Upper lobe of left lung (tissue), 4 donors: ENCODE results near the gene MARCO.

Source experiments
- POLR2A ChIP-seq, 4 donors: fragments of 450-650 bp; IDR thresholded peaks; one replicate each; pipeline ENCODE4 v1.5.1; 2016 to 2017; ENCODE audit warnings: antibody characterized with exemption in 4 of 4, mild to moderate bottlenecking in 2 of 4
- POLR2AphosphoS5 ChIP-seq, 2 donors: sonication (generic); formaldehyde crosslinking; IDR thresholded peaks; one replicate each; pipeline ENCODE4 v1.5.1; 2017; ENCODE audit warnings: antibody characterized with exemption in 2 of 2
- TF ChIP-seq, protein P1 (sequence below), 6 experiments: fragments of 450-650 bp in 4 of 6; fragments of 200-600 bp in 2 of 6; sonication (generic) in 2 of 6; IDR thresholded peaks; one replicate each; pipeline ENCODE4 v1.5.1; 2016 to 2019; ENCODE audit warnings: antibody characterized with exemption in 6 of 6

DNA sequence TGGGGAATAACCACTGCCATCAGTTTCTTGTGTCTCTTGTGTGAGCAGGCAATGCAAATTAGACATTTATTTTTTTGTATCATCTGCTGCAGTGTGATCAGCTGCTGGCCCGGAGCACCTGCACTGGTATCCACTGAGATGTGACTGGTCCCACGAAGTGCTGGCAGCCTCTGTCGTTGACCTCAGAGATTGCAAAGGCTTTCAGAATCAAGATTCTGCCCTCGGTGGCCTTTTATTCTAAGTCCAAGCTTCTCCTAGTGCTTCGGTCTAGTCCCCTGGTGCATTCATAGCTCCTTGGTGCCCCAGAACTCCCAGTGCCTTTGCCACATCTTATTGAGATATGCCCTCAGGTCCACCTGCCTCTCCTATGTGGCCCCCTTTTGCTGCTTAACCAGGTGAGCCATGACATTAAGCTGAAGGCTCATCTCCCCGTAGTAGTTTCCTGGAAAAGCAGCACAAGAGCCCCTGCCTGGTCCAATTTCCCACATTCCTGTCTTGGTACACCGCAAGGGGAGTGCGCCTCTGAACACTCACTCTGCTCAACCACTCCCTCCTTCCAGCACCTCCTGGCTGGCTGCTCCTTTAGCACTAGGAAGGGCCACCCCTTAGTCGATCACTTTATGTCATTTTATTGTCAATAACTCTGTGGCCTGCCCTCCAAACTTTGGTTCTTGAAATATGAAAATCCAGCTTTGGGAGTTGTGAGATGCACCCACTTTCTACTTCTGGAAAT lies 27.1 kb upstream of the MARCO start:
- TF ChIP-seq, protein P1, sequence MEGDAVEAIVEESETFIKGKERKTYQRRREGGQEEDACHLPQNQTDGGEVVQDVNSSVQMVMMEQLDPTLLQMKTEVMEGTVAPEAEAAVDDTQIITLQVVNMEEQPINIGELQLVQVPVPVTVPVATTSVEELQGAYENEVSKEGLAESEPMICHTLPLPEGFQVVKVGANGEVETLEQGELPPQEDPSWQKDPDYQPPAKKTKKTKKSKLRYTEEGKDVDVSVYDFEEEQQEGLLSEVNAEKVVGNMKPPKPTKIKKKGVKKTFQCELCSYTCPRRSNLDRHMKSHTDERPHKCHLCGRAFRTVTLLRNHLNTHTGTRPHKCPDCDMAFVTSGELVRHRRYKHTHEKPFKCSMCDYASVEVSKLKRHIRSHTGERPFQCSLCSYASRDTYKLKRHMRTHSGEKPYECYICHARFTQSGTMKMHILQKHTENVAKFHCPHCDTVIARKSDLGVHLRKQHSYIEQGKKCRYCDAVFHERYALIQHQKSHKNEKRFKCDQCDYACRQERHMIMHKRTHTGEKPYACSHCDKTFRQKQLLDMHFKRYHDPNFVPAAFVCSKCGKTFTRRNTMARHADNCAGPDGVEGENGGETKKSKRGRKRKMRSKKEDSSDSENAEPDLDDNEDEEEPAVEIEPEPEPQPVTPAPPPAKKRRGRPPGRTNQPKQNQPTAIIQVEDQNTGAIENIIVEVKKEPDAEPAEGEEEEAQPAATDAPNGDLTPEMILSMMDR (IDR thresholded peaks at IDR 0.05) = no peak
- TF ChIP-seq POLR2AphosphoS5 (IDR thresholded peaks at IDR 0.05) (no peak), POLR2A (IDR thresholded peaks at IDR 0.05) (no peak)
